ENCODE measurements around the gene EPN1.

EPN1 gene

GRCh38 chr19:55646889-55647731 is 27.9 kb upstream of the EPN1 start:
- DNase-seq (ENCODE audit: low read depth in 2 of 3, low spot score in 1 of 3) = no peak

- DNase-seq (ENCODE audit: low read depth in 2 of 3, low spot score in 1 of 3) = no peak
These were observed 27.1 kb upstream of the EPN1 start, which contains the start of gene CCDC106 for GRCh38 chr19:55647732-55648584. Gene CCDC106, plus strand, starts transcription at chr19:55648212. Its CDS starts 835 bp downstream, at chr19:55649047.

- no peak for DNase-seq (ENCODE audit: low read depth in 2 of 3, low spot score in 1 of 3)
These were observed 26.3 kb upstream of the EPN1 start for GRCh38 chr19:55648585-55649267.

GRCh38 chr19:55649268-55650125 is 25.5 kb upstream of the EPN1 start:
- no peak for DNase-seq (ENCODE audit: low read depth in 2 of 3, low spot score in 1 of 3)

GRCh38 chr19:55650126-55650557 is 24.9 kb upstream of the EPN1 start:
- no peak for DNase-seq (ENCODE audit: low read depth in 2 of 3, low spot score in 1 of 3)

GRCh38 chr19:55650602-55651230 is 24.3 kb upstream of the EPN1 start:
- DNase-seq (ENCODE audit: low read depth in 2 of 3, low spot score in 1 of 3) = no peak

GRCh38 chr19:55651236-55651635 is 23.8 kb upstream of the EPN1 start:
- DNase-seq (ENCODE audit: low read depth in 2 of 3, low spot score in 1 of 3) = no peak

- no peak for DNase-seq (ENCODE audit: low read depth in 2 of 3, low spot score in 1 of 3)
These were observed 22.5 kb upstream of the EPN1 start for GRCh38 chr19:55652311-55653128.

GRCh38 chr19:55653651-55654322 is 21.2 kb upstream of the EPN1 start:
- peak; percentile 93 to 95 (median 94) for DNase-seq (ENCODE audit: low read depth in 2 of 3, low spot score in 1 of 3)

- peak; percentile 98 to 99 (median 98) for DNase-seq (ENCODE audit: low read depth in 2 of 3, low spot score in 1 of 3)
These were observed 20.6 kb upstream of the EPN1 start for GRCh38 chr19:55654323-55654867.

- DNase-seq (ENCODE audit: low read depth in 2 of 3, low spot score in 1 of 3) = peak; percentile 93 to 96 (median 95)
These were observed 20.0 kb upstream of the EPN1 start, which contains the start of gene U2AF2 for GRCh38 chr19:55654868-55655647. Gene U2AF2, plus strand, starts transcription at chr19:55655035. Its CDS starts 70 bp downstream, at chr19:55655105.

GRCh38 chr19:55655648-55656040 is 19.4 kb upstream of the EPN1 start:
- no peak for DNase-seq (ENCODE audit: low read depth in 2 of 3, low spot score in 1 of 3)

- DNase-seq (ENCODE audit: low read depth in 2 of 3, low spot score in 1 of 3) = no peak
These were observed 18.5 kb upstream of the EPN1 start for GRCh38 chr19:55656552-55656951.

- DNase-seq (ENCODE audit: low read depth in 2 of 3, low spot score in 1 of 3) = no peak
These were observed 17.9 kb upstream of the EPN1 start for GRCh38 chr19:55656988-55657747.

- DNase-seq (ENCODE audit: low read depth in 2 of 3, low spot score in 1 of 3) = no peak
These were observed 16.1 kb upstream of the EPN1 start for GRCh38 chr19:55658846-55659459.

- DNase-seq (ENCODE audit: low read depth in 2 of 3, low spot score in 1 of 3) = no peak
These were observed 15.2 kb upstream of the EPN1 start for GRCh38 chr19:55659822-55660221.

All from stimulated activated CD4-positive, alpha-beta T cell treated with anti-CD3 and anti-CD28 coated beads, Interleukin-12 subunit alpha, Interleukin-12 subunit beta, amount 100 ng/mL, for 48 hours (primary cell).